GM13976 (cell line): Measurements from ENCODE around the gene LPCAT2.
"Not testable (repeated sequence)": the region's sequence is repeated elsewhere in the genome, so short reads cannot be mapped to it uniquely, and the experiment has no call there.

ENCODE experiments used
- DNase-seq: peaks from one replicate; pipeline ENCODE4 v3.0.0; 2012; ENCODE audit warnings: low spot score
- in situ Hi-C: fragments of 300-500 bp; cut with MboI; formaldehyde crosslinking; loops from one replicate; pipeline ENCODE4 v1.12.0; 2022; ENCODE audit warnings: low sequenced_read_pairs, mixed read lengths, inconsistent platforms; ENCODE audit not compliant: unreplicated experiment
- TF ChIP-seq, protein P1 (sequence below): IDR thresholded peaks from 2 replicates; pipeline ENCODE4 v1.5.1; 2012; ENCODE audit warnings: borderline replicate concordance, mild to moderate bottlenecking; ENCODE audit not compliant: insufficient read depth; ENCODE audit errors: extremely low read depth, missing control alignments, control extremely low read depth

Gene LPCAT2

DNA sequence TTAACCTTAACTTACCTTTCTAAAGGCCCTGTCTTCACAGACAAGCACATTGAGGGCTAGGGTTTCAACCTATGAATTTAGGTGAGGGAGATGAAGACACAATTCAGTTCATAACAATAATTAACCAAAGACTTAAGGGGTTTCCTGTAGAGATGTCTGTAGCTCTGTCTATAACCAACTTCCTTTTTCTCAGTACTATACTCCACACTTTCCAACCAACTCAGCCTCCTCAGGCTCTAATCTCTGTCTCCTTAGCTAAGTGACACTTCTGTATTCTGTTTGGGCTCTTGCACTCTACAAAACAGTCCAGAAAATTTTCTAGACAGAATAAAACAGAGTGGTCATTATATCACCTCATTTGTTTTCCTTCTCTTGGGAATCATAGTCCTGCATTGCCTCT, 83.4 kb downstream of the LPCAT2 start:
- no peak for DNase-seq
- TF ChIP-seq, protein P1, sequence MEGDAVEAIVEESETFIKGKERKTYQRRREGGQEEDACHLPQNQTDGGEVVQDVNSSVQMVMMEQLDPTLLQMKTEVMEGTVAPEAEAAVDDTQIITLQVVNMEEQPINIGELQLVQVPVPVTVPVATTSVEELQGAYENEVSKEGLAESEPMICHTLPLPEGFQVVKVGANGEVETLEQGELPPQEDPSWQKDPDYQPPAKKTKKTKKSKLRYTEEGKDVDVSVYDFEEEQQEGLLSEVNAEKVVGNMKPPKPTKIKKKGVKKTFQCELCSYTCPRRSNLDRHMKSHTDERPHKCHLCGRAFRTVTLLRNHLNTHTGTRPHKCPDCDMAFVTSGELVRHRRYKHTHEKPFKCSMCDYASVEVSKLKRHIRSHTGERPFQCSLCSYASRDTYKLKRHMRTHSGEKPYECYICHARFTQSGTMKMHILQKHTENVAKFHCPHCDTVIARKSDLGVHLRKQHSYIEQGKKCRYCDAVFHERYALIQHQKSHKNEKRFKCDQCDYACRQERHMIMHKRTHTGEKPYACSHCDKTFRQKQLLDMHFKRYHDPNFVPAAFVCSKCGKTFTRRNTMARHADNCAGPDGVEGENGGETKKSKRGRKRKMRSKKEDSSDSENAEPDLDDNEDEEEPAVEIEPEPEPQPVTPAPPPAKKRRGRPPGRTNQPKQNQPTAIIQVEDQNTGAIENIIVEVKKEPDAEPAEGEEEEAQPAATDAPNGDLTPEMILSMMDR, result no peak
- in situ Hi-C loops, result no loop called here

DNA sequence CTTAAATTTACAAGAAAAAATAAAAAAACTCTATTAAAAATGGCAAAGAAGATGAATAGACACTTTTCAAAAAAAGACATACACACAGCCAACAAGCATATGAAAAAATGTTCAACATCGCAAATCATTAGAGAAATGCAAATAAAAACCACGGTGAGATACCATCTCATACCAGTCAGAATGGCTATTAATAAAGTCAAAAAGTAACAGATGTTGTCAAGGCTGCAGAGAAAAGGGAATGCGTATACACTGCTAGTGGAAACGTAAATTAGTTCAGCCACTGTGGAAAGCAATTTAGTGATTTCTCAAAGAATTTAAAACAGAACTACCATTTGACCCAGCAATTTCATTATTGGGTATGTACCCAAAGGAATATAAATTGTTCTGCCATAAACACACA, 89.1 kb downstream of the LPCAT2 start:
- in situ Hi-C loops, result no loop called here
- TF ChIP-seq, protein P1, result no peak
- no peak for DNase-seq

GRCh38 chr16:55605754-55606336, 97.0 kb downstream of the LPCAT2 start:
- TF ChIP-seq, protein P1, result no peak
- no peak for DNase-seq
- in situ Hi-C loops, result no loop called here

- TF ChIP-seq, protein P1, result no peak
- no peak for DNase-seq
- in situ Hi-C loops, result no loop called here
These were observed 104.9 kb downstream of the LPCAT2 start for GRCh38 chr16:55613613-55614335.

DNA sequence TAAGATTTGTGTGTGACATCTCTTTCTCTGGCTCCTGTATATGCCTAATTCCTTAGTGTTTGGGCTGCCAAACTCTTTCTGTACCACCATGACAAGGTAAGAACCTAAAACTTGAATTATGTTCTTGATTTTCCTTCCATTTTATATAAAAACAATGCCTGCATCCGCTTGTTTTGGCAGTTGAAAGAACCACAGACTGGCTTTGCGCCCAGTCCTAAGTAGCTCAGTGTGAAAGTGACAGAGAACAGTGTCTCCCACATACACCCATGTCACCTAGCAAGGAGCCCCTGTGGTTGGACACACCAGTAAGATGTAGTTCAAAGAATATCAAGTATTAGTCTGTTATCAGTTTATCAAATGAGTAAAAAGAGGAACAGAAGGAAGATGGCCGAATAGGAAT, 106.2 kb downstream of the LPCAT2 start:
- TF ChIP-seq, protein P1, result no peak
- in situ Hi-C loops, result no loop called here
- no peak for DNase-seq

GRCh38 chr16:55615670-55616069, 106.8 kb downstream of the LPCAT2 start:
- DNase-seq, in situ Hi-C loops: not testable (repeated sequence)

- TF ChIP-seq, protein P1, result no peak
- DNase-seq, result no peak
- in situ Hi-C loops, result no loop called here
These were observed 112.9 kb downstream of the LPCAT2 start for GRCh38 chr16:55621771-55622170.
